ENCODE data around the gene CELA3B.
"Not testable (repeated sequence)": the region's sequence is repeated elsewhere in the genome, so short reads cannot be mapped to it uniquely, and the experiment has no call there.

- not testable (repeated sequence) for TF ChIP-seq TAF1 (IDR thresholded peaks at IDR 0.05; ENCODE audit: borderline replicate concordance, low read depth, low read length); POLR2A (IDR thresholded peaks at IDR 0.05; ENCODE audit: low read depth, low read length)
Measured at GRCh38 chr1:22002461-22002860, 25.6 kb downstream of the CELA3B start.

All from GM12892 (cell line).